Measurements from ENCODE around the gene TECPR1.

The TECPR1 gene, protein sequence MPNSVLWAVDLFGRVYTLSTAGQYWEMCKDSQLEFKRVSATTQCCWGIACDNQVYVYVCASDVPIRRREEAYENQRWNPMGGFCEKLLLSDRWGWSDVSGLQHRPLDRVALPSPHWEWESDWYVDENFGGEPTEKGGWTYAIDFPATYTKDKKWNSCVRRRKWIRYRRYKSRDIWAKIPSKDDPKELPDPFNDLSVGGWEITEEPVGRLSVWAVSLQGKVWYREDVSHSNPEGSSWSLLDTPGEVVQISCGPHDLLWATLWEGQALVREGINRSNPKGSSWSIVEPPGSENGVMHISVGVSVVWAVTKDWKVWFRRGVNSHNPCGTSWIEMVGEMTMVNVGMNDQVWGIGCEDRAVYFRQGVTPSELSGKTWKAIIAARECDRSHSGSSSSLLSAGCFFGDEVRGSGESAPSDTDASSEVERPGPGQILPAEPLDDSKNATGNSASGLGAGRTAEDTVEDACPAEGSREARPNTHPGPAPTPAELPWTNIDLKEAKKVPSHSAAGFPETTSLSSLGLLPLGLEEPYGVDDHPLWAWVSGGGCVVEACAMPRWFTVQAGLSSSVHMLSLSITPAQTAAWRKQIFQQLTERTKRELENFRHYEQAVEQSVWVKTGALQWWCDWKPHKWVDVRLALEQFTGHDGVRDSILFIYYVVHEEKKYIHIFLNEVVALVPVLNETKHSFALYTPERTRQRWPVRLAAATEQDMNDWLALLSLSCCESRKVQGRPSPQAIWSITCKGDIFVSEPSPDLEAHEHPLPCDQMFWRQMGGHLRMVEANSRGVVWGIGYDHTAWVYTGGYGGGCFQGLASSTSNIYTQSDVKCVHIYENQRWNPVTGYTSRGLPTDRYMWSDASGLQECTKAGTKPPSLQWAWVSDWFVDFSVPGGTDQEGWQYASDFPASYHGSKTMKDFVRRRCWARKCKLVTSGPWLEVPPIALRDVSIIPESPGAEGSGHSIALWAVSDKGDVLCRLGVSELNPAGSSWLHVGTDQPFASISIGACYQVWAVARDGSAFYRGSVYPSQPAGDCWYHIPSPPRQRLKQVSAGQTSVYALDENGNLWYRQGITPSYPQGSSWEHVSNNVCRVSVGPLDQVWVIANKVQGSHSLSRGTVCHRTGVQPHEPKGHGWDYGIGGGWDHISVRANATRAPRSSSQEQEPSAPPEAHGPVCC

DNA sequence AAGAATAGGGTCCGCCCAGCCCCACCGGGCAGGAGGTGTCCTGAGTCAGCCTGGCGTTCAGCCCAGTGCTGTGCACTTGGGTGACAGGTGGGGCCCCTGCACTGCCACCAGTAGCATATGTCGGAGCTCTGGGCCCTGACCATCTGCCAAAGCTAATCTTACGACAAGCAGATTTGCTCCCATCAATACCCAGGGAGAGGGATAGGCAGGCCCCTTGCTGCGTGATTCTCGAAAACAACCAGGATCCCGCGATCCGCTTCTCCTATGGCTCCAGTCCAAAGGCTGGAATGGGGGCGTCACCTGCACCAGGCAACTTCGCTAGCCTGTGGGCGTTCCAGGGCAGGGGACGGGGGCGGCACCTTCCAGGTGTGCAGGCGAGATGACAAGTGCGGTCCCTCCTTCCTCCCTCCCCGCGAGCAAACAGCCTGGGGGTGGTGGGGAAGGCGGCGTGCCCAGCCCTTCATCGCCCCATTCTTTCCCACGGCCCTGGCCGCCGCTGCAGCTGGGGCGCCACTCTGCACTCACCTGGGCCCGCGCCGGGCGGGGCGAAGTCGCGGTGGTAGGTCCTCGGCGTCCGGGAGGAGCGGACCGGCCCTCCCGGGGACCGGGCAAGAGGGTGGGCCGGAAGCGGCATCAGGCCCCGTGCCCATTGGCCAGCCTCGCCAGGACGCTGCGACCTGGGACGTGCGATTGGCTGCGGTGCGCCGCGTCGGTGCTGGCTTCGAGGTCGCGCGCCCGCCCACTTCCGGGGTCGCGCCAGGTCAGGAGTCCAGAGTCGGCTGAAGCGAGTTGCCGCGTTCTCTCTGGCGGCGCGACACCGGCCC lies at the start of gene TECPR1:
Gene TECPR1, minus strand, starts transcription at position 632 of the 824 bp plus-strand sequence. CDS start 6,086 bp downstream, outside the sequence.
- peak; percentile 66 to 69 for DNase-seq

DNA sequence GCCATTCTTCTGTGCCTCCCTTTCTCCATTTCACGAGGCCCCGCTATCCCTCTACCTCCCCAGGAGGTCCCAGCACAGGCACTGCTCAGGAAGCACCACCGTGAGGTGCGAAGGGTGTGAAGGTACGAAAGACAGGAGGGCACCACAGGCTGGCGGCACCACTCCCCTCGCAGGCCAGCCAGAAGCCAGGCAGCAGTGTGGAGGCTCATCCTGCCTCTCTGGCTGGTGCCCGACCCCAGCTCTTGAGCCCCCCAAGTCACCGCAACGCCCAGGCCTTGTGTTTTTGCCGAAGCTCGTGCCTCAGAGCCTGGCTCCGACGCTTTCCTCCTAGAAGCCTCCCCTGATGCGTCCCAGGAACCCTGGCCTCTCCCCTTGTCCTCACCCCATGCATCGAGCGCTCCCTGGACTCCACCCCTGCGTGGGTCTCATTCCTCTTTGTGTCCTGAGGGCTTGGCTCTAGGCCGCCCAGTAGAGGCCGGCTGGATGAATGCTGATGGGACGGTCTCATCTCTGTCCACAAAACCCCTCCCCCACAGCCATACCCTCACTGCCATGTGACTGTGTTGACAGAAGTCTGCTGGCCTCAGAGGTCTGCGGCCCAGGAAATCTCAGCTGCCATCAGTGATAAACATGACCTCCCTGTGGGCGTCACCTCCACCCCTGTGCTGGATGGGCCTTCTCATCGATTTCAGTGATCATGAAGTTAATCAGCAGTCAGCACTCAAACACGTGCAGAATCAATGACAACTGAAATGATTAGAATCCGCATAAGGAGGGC lies 48.8 kb upstream of the TECPR1 start:
- no peak for DNase-seq

DNA sequence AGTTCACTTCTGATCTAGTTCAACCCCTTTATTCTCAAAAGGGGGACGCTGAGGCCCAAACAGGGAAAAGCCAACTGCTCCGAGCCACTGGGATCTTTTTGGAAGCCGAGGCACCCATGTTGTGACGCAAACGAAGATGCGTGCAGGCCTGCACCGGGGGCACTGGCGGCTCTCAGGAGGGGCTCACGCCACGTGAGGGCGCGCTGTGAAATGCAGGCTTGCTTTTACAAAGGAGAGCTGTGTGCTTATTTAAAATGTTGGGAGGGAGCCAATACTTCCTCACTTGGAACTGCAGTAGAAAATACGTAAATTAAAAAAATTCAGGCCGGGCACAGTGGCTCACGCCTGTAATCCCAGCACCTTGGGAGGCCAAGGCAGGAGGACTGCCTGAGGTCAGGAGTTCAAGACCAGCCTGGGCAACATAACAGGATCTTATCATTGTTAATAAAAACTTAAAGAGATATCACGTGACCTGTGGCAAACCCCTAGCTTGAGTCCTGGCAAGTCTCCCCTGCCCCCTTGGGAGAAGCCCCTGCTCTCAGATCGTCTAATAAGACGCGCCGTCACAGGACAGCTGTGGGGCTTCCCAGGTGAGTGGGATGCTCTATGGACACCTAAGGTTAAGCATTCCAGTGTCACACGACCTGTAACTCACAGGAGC lies 45.7 kb upstream of the TECPR1 start:
- DNase-seq: no peak

DNA sequence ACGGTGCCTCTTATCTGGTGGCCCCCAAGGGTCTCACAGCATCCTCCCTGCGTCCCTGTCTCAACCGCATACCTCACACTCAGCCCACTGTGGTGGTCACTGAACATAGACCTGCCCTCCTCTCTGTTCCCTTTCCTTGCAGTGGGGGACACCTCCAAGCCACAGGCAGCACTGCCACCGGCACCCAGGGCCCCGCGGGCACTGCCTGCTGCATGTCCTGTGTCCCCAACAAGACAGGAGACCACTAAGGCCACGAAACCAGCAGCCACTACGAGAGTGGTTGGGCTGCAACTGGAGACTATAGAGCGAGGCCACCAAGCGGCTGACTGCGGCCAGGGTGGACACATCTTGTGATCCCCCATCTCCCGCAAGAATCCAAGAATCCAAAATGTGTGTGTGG lies 44.8 kb upstream of the TECPR1 start:
- DNase-seq: no peak

DNA sequence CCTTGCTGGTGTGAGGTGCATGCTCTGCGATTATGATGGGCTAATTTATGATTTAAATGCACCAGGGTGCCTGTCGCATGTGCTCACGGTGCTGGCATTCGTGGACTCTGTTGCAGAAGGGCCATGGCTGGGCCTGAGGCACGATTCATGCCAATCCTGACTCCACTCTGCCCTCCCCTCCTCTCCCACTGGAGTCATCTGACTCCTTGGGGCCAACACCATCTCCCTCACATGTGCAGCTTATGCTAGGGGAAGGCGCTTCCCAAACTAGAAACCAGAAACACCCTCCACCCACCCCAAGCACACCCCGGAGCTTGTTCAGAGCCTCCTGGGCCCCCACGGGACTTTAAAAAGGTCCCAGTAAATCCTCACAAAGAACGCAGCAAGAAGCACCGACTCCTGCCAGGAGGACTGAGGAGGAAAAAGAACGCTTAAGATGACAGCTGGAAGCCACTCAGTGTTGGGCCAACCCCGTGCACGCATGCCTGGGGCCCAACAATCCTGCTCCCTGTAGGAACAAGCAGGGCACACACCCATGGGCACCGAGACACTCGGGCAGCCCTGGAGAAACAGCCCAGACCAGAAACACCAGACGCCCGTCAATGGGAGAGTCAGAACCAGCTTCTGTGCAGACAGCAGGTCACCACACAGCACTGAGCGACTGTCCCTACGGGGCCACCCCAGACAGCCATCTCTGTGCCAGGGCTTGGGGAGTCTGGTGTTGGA lies 43.6 kb upstream of the TECPR1 start:
- DNase-seq: no peak

DNA sequence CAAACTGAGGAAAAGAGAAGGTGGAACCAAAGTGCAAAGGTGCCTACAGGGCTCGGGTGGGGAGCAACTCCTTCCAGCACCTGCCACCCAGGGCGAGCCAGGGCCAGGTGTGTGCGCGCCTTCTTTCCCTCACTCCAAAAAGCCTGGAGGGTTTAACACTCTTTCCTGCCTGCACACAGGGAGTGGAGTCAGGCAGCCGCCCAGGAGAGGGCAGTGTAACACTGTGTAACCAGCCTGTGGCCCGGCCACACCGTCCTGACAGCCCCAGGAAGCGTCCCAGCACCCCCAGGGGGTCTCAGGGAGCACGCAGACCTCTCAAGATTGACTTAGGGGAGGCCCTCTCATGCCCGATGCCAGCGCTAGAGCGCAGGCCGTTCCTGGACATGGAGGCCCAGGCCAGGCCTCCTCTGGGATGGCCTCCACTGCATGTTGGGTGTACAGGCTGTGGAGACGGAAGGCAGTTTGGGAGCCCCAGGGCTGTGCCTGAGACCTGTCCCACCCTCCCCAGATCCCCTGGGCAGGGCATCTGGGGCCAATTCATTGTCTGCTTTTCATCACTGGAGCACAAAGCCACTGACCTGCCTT lies 42.9 kb upstream of the TECPR1 start:
- DNase-seq: no peak

DNA sequence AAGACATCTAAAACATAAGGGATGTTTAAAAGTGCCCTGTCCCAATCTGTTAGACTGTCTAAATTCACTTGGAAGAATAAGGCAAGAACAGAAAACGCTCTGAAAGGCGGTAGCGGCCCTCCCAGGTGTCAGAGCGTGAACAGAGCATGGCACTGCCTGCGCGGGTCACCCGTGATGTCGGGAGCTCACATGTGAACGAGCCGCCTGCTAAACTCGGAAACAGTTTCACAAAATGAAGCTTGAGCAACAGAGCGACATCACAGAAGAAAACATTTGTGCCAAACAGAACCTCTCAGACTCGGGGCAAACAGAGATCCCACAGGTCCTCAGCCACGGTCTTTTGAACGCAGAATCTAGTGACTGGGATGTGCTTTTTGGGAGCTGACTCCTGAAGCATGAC lies 42.3 kb upstream of the TECPR1 start:
- no peak for DNase-seq

DNA sequence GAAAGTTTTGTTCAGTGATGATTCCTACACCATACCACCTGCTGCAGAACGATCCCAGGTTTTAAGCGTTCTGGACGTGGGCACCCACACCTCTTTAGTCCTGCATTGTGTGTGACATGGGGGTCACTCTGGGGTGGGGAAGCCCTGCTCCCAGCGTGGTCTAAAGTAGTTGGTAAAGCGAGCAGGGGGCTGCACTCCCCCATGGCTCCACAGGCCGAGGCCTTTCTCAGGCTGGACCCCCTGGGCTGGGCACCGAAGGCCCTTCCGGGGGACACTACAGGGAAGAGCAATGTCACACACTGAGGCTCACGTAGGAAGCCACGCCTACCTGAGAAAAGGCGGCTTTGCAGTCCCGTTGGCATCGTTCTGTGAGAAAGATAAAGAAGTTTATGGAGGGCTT lies 41.7 kb upstream of the TECPR1 start:
- DNase-seq: no peak

DNA sequence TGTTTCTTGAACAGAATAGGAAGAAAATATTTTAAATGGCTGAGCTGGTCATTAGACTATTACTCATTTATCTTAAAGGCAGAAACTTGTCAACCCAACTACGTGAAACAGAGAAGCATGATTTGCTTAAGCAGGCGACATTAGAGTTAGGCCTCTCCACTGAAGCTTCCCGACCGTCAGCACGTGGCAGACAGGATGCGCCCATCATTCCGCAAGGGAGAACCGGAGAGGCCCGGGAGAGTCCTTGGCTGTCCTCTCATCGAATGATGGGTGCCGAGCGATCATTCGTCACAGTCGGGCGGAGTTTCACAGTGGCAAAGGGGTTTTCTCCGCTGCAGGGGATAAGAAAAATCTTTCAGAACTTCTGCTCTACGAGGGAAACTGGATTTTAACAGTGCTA lies 41.2 kb upstream of the TECPR1 start:
- DNase-seq: no peak

DNA sequence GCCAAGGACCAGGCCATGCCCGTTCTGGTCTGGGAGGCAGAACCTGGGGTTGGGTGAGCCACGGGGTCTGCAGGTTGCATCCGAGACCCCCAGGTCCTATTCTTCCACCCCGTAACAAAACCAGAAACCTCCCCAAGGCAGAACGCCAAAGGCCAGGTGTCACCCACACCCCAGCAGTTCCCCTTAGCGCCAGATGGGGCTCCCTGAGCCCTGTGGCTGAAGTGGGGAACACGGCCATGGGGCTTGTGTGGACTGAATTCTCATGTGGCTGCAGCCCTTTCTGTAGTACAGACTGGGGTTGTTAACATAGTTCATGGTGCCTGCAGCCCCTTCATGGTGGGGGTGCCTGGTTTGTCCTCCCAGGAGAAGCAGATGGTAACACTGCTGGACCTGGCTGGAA lies 39.7 kb upstream of the TECPR1 start:
- no peak for DNase-seq

DNA sequence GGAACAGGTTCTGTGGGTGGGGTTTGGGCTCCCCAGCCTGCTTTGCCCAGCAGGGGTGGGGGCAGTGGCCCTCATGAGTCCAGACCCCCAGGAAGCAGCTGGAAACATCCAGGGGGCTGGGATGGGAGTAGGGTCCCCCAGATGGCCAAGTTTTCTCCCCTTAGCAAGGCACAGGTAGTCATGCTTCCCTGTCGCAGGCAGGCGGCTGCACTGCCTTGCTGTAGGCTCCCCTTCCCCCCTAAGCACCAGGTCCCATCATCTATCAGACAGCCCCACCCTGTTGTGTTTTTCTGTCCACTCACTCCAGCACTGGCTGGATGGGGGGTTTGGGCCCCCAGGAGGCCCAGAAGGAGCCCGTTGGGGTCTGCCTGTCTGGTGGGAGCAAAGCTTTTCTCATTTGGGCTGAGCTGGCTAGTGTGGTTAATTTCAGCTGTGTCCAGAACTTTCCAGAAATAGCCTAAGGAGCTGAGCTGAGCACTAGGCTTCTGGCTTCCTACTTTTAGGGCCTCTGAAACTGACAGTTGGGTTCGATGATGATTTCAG lies 37.4 kb upstream of the TECPR1 start:
- no peak for DNase-seq

DNA sequence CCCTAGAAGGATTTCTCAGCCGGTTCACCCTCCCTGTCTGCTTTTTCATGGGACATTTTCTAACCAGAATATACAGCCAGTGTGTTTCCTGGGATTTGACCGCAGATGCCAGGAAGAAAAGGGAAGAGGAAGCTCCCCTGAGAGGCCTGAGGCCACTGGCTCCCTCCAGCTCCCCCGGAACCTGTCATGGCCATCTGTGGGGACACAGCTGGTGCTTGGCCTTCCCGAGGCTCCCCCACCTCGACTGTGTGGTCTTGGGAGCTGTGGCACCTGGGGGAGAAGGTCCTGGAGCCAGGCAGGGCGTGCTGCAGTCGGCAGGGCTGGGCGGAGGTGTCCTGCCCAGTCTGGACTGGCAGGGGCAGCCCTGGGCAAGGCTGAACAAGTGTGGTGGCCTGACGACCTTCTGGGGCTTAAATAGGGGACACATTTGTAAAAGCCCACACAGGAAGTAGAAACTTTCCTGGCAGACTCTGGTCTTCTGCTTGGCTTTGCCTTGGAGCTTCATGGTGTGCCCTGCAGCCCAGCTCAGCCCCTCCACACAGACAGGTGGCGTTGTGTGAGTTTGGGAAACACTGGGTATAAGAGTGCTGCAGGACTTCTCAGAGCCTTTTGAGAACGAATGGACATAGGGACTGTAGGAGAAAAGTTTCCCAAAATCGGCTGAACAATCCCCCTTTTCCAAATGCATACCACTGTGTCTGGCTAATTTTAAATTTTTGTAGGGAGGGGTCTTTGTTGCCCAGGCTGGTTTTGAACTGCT lies 36.2 kb upstream of the TECPR1 start:
- no peak for DNase-seq

DNA sequence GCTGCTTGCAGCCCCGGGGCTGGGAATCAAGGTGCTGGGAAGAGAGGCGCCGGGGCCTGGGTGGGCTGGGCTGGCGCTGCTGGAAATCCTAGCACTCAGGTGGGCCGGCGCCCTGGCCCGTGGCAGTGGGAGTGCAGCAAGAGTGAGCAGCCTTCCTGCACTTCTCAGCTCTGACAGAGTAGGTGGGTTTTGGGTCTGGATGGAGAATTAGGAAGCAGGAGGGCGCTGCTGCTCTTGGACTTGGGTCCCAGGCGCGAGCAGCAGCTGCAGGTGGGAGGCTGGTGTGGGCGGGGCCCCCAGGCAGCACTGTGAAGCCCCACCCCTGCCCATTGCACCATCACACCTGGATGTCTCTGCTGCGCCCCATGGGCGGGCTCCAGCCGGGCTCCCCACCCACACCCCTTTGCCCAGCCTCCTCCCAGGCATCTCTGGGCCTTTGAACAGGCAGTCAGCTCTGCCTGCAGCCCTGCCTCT lies 35.5 kb upstream of the TECPR1 start:
- no peak for DNase-seq

DNA sequence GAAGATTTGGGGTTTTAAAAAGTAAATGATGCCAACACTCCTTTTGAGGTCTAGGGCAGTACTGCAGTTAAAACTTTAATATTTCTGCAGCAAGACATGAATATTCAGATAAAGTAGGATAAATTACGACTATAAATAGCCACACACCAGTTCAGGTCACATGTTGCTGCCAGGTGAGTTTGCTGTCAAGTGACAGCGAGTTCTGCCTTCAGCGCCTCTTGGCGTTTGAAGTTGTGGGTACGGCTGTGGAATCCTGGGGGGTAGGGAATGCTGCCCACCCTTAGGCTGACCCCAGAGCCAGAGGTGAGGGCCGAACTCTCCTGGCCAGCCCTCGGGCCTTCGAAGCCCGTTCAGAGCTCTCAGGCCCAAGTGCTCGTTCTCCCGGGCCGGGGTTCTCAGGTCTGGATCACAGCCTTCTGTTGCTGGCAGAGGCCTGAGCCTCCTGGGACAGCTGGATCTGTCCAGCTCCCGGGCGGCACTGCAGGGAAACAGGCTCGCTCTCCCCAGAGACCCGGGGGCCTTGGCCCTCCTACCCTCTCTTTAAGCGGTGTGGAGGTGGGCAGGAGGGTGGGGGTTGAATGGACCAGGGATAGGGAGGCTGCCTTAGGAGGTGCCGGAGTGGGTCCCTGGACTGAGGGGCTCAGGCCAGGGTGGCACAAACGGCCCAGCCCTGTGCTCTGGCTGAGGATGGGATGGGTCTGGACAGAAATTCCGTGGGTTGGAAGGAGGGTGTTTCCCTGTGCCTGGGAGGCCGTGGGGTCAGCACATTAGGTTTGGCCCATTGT lies 34.9 kb upstream of the TECPR1 start:
- no peak for DNase-seq

DNA sequence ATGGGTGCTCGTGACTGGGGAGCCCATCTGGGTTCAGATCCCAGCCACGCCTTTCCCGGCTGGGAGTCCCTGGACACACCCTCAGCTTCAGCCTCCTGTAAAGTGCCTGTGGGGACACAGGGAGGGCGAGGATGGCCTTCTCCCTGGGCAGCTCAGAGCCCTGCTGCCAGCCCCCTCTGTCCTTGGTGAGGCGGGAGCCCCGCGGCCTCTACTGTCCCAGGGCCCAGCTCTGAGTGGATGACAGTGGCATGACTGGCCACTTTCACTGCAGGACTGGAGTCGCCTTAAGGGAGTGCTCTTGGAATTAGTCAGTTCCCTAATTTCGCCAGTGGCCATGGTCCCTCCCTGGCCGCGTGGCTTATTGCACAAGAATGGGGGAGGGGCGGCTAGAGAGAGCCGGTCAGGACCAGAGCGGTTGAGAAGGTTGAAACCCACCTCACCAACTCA lies 34.1 kb upstream of the TECPR1 start:
- DNase-seq: no peak

DNA sequence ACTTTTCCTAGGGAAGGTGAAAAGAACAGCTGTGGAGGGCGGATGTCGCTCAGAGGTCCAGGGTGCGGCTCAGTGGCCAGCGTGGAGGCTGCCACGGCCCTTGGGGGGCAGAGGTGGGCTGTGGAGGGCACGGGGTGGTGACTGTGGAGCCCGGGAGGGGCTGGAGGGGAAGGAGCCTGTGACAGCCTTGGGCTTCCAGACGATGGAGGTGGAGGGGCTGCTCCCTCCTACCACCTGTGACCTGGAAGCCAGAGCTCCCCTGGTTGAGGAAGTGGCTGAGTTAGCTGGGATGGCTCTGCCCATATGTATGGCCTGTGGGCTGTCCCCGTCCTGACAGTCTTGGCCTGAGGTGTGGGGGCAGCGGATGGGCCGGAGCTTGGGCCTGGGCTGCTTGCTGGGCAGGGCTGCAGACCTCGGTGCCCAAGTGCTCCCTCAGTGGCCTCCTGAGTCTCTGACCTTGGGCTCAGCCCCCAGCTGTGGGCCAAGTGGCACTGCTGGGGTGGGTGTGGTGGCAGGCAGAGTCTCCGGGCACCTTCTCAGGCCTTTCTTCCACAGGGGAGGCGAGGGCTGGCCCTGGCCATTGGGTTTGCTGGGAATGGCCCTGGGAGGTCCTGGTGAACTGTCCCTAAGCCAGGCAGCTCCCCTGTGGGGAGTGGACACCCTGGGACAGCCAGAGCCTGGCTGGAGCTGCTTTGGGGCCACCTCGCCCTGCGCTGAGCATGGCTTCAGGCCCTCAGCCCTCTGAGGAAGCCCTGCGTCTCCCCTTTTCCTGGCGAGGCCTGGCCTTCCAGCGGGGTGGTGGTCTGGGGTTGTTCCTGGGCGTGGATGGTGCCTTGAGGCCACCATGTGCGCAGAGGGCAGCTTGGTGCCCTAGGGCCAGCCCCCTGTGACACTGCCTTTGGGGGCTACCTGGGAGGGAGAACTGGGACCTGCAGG lies 33.4 kb upstream of the TECPR1 start:
- DNase-seq: no peak
